Endothelial cell (in vitro differentiated cells): ENCODE data around the gene C18orf54. TPM values are rescaled to one million over a fixed set of nuclear protein-coding genes. Genes with fewer than 3 reads are reported as not detected.
"Not testable (repeated sequence)": the region's sequence is repeated elsewhere in the genome, so short reads cannot be mapped to it uniquely, and the experiment has no call there.

Source experiments
- DNase-seq: peaks from one replicate; pipeline ENCODE4 v3.0.0; 2021; ENCODE audit warnings: low spot score
- H3K27ac Mint-ChIP-seq: one replicate; pipeline ENCODE4 v1.8.0; 2021; ENCODE audit warnings: mixed read lengths, inconsistent platforms; ENCODE audit not compliant: unreplicated experiment
- H3K27me3 Mint-ChIP-seq: one replicate; pipeline ENCODE4 v1.8.0; 2021; ENCODE audit warnings: mild to moderate bottlenecking, moderate library complexity, mixed read lengths, inconsistent platforms; ENCODE audit not compliant: unreplicated experiment
- H3K36me3 Mint-ChIP-seq: one replicate; pipeline ENCODE4 v1.8.0; 2021; ENCODE audit warnings: mild to moderate bottlenecking, low read depth, mixed read lengths, inconsistent platforms; ENCODE audit not compliant: unreplicated experiment
- H3K4me1 Mint-ChIP-seq: one replicate; pipeline ENCODE4 v1.8.0; 2021; ENCODE audit warnings: mild to moderate bottlenecking, mixed read lengths, inconsistent platforms; ENCODE audit not compliant: unreplicated experiment
- H3K4me3 Mint-ChIP-seq: one replicate; pipeline ENCODE4 v1.8.0; 2021; ENCODE audit warnings: mild to moderate bottlenecking, mixed read lengths, inconsistent platforms; ENCODE audit not compliant: unreplicated experiment
- H3K9me3 Mint-ChIP-seq: one replicate; pipeline ENCODE4 v1.8.0; 2021; ENCODE audit warnings: mixed read lengths, inconsistent platforms; ENCODE audit not compliant: unreplicated experiment
- CTCF ChIP-seq: fragments of 200-600 bp; sonication (generic); IDR thresholded peaks from one replicate; pipeline ENCODE4 v1.5.0; 2021; ENCODE audit warnings: antibody characterized with exemption; ENCODE audit not compliant: unreplicated experiment
- total RNA-seq: library from RNA; stranded (reverse); fragmentation: NEBNext Ultra II Directional; extraction: Animal tissue kit (Norgen Biotek cat#: 25700); gene quantifications from one replicate; pipeline ENCODE4 v1.2.1, GENCODE V29; 2021; ENCODE audit not compliant: unreplicated experiment

The C18orf54 gene
- total RNA-seq, 1 donor from 2014 or later, result 19.2 TPM

GRCh38 chr18:54378057-54378456, 20.4 kb downstream of the C18orf54 start:
- no peak overlapping the region for H3K27ac Mint-ChIP-seq
- no peaks in the 10 kb centered on the region for H3K9me3 Mint-ChIP-seq
- no peaks in the 10 kb centered on the region for H3K4me1 Mint-ChIP-seq
- H3K4me3 Mint-ChIP-seq, result no peak overlapping the region
- no peaks in the 10 kb centered on the region for H3K36me3 Mint-ChIP-seq
- no peak for DNase-seq
- no peak for TF ChIP-seq CTCF
- H3K27me3 Mint-ChIP-seq, result no peaks in the 10 kb centered on the region

- Mint-ChIP-seq H3K27ac (no peak overlapping the region), H3K4me3 (no peak overlapping the region), H3K27me3 (no peaks in the 10 kb centered on the region), H3K4me1 (no peaks in the 10 kb centered on the region), H3K36me3 (no peaks in the 10 kb centered on the region), H3K9me3 (no peaks in the 10 kb centered on the region)
- TF ChIP-seq CTCF, result no peak
- DNase-seq, result no peak
These were observed 23.9 kb downstream of the C18orf54 start for GRCh38 chr18:54381640-54382039.

GRCh38 chr18:54382076-54382475, 24.4 kb downstream of the C18orf54 start:
- DNase-seq, result no peak
- no peaks in the 10 kb centered on the region for H3K4me1 Mint-ChIP-seq
- H3K36me3 Mint-ChIP-seq, result no peaks in the 10 kb centered on the region
- no peak overlapping the region for H3K27ac Mint-ChIP-seq
- H3K27me3 Mint-ChIP-seq, result no peaks in the 10 kb centered on the region
- H3K4me3 Mint-ChIP-seq, result no peak overlapping the region
- no peak for TF ChIP-seq CTCF
- no peaks in the 10 kb centered on the region for H3K9me3 Mint-ChIP-seq

- H3K9me3 Mint-ChIP-seq, result no peaks in the 10 kb centered on the region
- no peak for TF ChIP-seq CTCF
- H3K4me1 Mint-ChIP-seq, result no peaks in the 10 kb centered on the region
- no peaks in the 10 kb centered on the region for H3K27me3 Mint-ChIP-seq
- no peak overlapping the region for H3K4me3 Mint-ChIP-seq
- no peaks in the 10 kb centered on the region for H3K36me3 Mint-ChIP-seq
- no peak for DNase-seq
- no peak overlapping the region for H3K27ac Mint-ChIP-seq
These were observed 25.1 kb downstream of the C18orf54 start for GRCh38 chr18:54382733-54383252.

- no peak overlapping the region for H3K27ac Mint-ChIP-seq
These were observed 28.3 kb downstream of the C18orf54 start for GRCh38 chr18:54386043-54386442.

GRCh38 chr18:54386800-54387495, 29.2 kb downstream of the C18orf54 start:
- not testable (repeated sequence) for H3K36me3 Mint-ChIP-seq, H3K27ac Mint-ChIP-seq, H3K4me1 Mint-ChIP-seq, H3K4me3 Mint-ChIP-seq, DNase-seq, H3K9me3 Mint-ChIP-seq, H3K27me3 Mint-ChIP-seq

More at GRCh38 chr18:54386043-54386442, 28.3 kb downstream of the C18orf54 start:
- no peak for DNase-seq
- Mint-ChIP-seq H3K36me3 (peaks cover 5% of the 10 kb centered on the region), H3K27me3 (no peaks in the 10 kb centered on the region), H3K4me1 (peaks cover 4% of the 10 kb centered on the region), H3K9me3 (no peaks in the 10 kb centered on the region), H3K4me3 (no peak overlapping the region)
- TF ChIP-seq CTCF, result no peak
